ENCODE results near the gene PLD6.
"Not testable (repeated sequence)": the region's sequence is repeated elsewhere in the genome, so short reads cannot be mapped to it uniquely, and the experiment has no call there.

The PLD6 gene

GRCh38 chr17:17186551-17187505 is 19.3 kb downstream of the PLD6 start:
- peak in 1 of 2 donors; percentile 42 for DNase-seq
- H3K79me2 ChIP-seq (ENCODE audit: control insufficient read depth, insufficient read depth, low read length, poor library complexity): peaks cover 4% of the 10 kb centered on the region
- H3K27me3 ChIP-seq (ENCODE audit: insufficient read depth, low read length): no peaks in the 10 kb centered on the region
- H3K79me1 ChIP-seq (ENCODE audit: low read length): peaks cover 32% of the 10 kb centered on the region
- H3K4me2 ChIP-seq (ENCODE audit: low read length): peak overlapping the region; percentile 5
- H3K4me3 ChIP-seq (ENCODE audit: low read depth, low read length): no peak overlapping the region
- peak overlapping the region; percentile 84 for H4K8ac ChIP-seq (ENCODE audit: low read depth, low read length)
- no peaks in the 10 kb centered on the region for H3K9me3 ChIP-seq (ENCODE audit: insufficient read depth, low read depth, low read length)
- peak overlapping the region; percentile 80 for H3K27ac ChIP-seq (ENCODE audit: low read depth, low read length)
- H4K12ac ChIP-seq (ENCODE audit: low read depth, low read length): peak overlapping the region; percentile 78
- H3K4me1 ChIP-seq (ENCODE audit: control insufficient read depth in 1 of 2, insufficient read depth in 2 of 2, low read length in 2 of 2): peaks cover 43 to 44% of the 10 kb centered on the region in 2 experiments
- H3K23ac ChIP-seq (ENCODE audit: low read length): no peak overlapping the region
- H2AFZ ChIP-seq (ENCODE audit: insufficient read depth, low read length, poor library complexity): no peak overlapping the region
- peak overlapping the region; percentile 73 for H2BK5ac ChIP-seq (ENCODE audit: low read depth, low read length, poor library complexity)
- peak overlapping the region; percentile 88 for H3K18ac ChIP-seq (ENCODE audit: low read length)
- WGBS (ENCODE audit: extremely low coverage, insufficient coverage, insufficient read length): no CpG with 5 or more reads among the region's 14 CpGs
- H3K4ac ChIP-seq (ENCODE audit: low read depth, low read length): peak overlapping the region; percentile 43
- peak overlapping the region; percentile 85 for H4K91ac ChIP-seq (ENCODE audit: low read depth, low read length)
- no peak overlapping the region for H3K9ac ChIP-seq (ENCODE audit: low read length)
- peaks cover 28 to 38% of the 10 kb centered on the region in 2 experiments for H3K36me3 ChIP-seq (ENCODE audit: control insufficient read depth in 1 of 2, insufficient read depth in 2 of 2, low read length in 2 of 2)
- H3K14ac ChIP-seq (ENCODE audit: low read length): peak overlapping the region; percentile 92
- H2AK5ac ChIP-seq (ENCODE audit: low read length): peak overlapping the region; percentile 92
- H2BK12ac ChIP-seq (ENCODE audit: low read length): peak overlapping the region; percentile 78
- H2BK120ac ChIP-seq (ENCODE audit: insufficient read depth, low read length, poor library complexity): peak overlapping the region; percentile 47

DNA sequence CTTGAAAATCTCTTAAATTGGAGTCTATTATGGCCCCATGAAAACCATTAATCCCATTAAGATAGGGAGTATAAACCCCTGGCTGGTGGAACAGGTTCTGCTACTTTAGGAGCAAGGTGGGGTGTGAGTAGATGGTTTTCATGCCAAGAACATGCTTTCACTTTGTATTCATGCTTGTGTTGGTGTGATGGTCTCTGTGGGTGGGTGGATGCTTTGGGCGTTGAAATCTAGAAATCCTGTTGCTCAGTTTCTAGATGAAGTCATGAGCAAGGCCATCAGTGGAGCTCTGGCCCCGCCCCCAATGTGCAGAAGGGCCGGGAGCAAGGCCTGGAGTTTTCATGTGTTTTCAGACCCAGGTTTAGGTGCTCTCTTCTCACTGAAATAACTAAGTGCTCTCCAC is 20.1 kb downstream of the PLD6 start:
- Histone ChIP-seq H3K79me2 (ENCODE audit: control insufficient read depth, insufficient read depth, low read length, poor library complexity) (peaks cover 2% of the 10 kb centered on the region), H3K23ac (ENCODE audit: low read length) (no peak overlapping the region), H4K8ac (ENCODE audit: low read depth, low read length) (peak overlapping the region; percentile 24), H3K4me1 (ENCODE audit: control insufficient read depth in 1 of 2, insufficient read depth in 2 of 2, low read length in 2 of 2) (peaks cover 39 to 41% of the 10 kb centered on the region in 2 experiments), H3K36me3 (ENCODE audit: control insufficient read depth in 1 of 2, insufficient read depth in 2 of 2, low read length in 2 of 2) (peaks cover 34 to 43% of the 10 kb centered on the region in 2 experiments), H3K9ac (ENCODE audit: low read length) (no peak overlapping the region), H2BK12ac (ENCODE audit: low read length) (peak overlapping the region; percentile 18), H3K4me3 (ENCODE audit: low read depth, low read length) (no peak overlapping the region), H2AK5ac (ENCODE audit: low read length) (no peak overlapping the region), H3K27ac (ENCODE audit: low read depth, low read length) (peak overlapping the region; percentile 80), H3K9me3 (ENCODE audit: insufficient read depth, low read depth, low read length) (no peaks in the 10 kb centered on the region), H2BK5ac (ENCODE audit: low read depth, low read length, poor library complexity) (no peak overlapping the region), H3K4ac (ENCODE audit: low read depth, low read length) (no peak overlapping the region), H2AFZ (ENCODE audit: insufficient read depth, low read length, poor library complexity) (no peak overlapping the region), H4K12ac (ENCODE audit: low read depth, low read length) (no peak overlapping the region), H3K27me3 (ENCODE audit: insufficient read depth, low read length) (no peaks in the 10 kb centered on the region), H2BK120ac (ENCODE audit: insufficient read depth, low read length, poor library complexity) (no peak overlapping the region), H3K4me2 (ENCODE audit: low read length) (no peak overlapping the region), H4K91ac (ENCODE audit: low read depth, low read length) (peak overlapping the region; percentile 84), H3K79me1 (ENCODE audit: low read length) (peaks cover 30% of the 10 kb centered on the region), H3K14ac (ENCODE audit: low read length) (no peak overlapping the region), H3K18ac (ENCODE audit: low read length) (no peak overlapping the region)
- DNase-seq: peak; percentile 80 to 88
- no CpG with 5 or more reads among the region's 3 CpGs for WGBS (ENCODE audit: extremely low coverage, insufficient coverage, insufficient read length)

DNA sequence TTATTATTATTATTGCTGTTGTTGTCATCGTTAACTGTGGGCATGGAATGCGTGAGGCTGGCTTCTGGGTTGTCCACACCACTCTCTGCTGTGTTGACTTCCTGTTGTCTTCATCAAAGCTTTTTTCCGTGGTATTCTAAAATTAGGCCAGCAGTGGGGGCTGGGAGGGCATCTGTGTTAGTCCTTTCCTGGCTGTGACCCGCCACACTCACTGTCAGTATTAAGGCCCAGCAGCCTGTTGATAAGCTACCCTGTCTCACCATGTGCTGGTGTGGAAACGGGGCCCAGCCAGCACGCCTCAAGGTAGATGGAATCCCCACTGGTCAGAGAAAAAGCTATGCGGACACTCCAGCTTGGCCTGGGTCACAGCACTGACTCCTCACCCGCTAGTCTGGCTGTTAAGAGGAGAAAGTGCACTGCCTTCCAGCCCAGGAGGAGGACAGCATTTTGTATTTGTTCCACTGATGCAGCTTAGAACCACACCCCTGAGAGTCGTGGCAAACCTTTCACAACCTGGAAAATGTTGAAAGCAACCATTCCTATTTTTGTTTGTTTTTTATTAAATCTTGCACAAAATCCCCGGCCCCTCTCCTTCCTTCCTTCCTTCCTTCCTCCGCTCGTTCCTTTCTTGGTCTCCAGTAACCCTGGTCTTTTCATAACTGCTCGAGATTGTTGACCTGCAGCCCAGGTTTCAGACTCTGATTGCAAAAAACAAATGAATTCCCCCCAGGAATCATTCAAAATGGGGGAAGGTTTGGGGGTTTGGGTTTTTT is 21.0 kb downstream of the PLD6 start:
- H3K18ac ChIP-seq (ENCODE audit: low read length); H2AFZ ChIP-seq (ENCODE audit: insufficient read depth, low read length, poor library complexity); H3K9me3 ChIP-seq (ENCODE audit: insufficient read depth, low read depth, low read length); H2BK120ac ChIP-seq (ENCODE audit: insufficient read depth, low read length, poor library complexity); H3K27me3 ChIP-seq (ENCODE audit: insufficient read depth, low read length); H2BK12ac ChIP-seq (ENCODE audit: low read length); H3K14ac ChIP-seq (ENCODE audit: low read length); H3K79me2 ChIP-seq (ENCODE audit: control insufficient read depth, insufficient read depth, low read length, poor library complexity); H3K4me3 ChIP-seq (ENCODE audit: low read depth, low read length); H2BK5ac ChIP-seq (ENCODE audit: low read depth, low read length, poor library complexity); H3K23ac ChIP-seq (ENCODE audit: low read length); H2AK5ac ChIP-seq (ENCODE audit: low read length); H4K91ac ChIP-seq (ENCODE audit: low read depth, low read length); H4K12ac ChIP-seq (ENCODE audit: low read depth, low read length); H3K4me2 ChIP-seq (ENCODE audit: low read length); H3K9ac ChIP-seq (ENCODE audit: low read length); H3K4ac ChIP-seq (ENCODE audit: low read depth, low read length); H4K8ac ChIP-seq (ENCODE audit: low read depth, low read length): not testable (repeated sequence)
- Histone ChIP-seq H3K36me3 (ENCODE audit: control insufficient read depth in 1 of 2, insufficient read depth in 2 of 2, low read length in 2 of 2) (peaks cover 42 to 51% of the 10 kb centered on the region in 2 experiments), H3K27ac (ENCODE audit: low read depth, low read length) (peak overlapping the region; percentile 37), H3K79me1 (ENCODE audit: low read length) (peaks cover 25% of the 10 kb centered on the region), H3K4me1 (ENCODE audit: control insufficient read depth in 1 of 2, insufficient read depth in 2 of 2, low read length in 2 of 2) (peaks cover 34 to 37% of the 10 kb centered on the region in 2 experiments)
- DNase-seq: peak; percentile 32 to 43
- WGBS (ENCODE audit: extremely low coverage, insufficient coverage, insufficient read length): no CpG with 5 or more reads among the region's 13 CpGs

- no peak overlapping the region for H3K9ac ChIP-seq (ENCODE audit: low read length)
- peaks cover 52 to 55% of the 10 kb centered on the region in 2 experiments for H3K36me3 ChIP-seq (ENCODE audit: control insufficient read depth in 1 of 2, insufficient read depth in 2 of 2, low read length in 2 of 2)
- peaks cover 3% of the 10 kb centered on the region for H3K9me3 ChIP-seq (ENCODE audit: insufficient read depth, low read depth, low read length)
- no peak overlapping the region for H3K4me3 ChIP-seq (ENCODE audit: low read depth, low read length)
- no peak overlapping the region for H3K27ac ChIP-seq (ENCODE audit: low read depth, low read length)
- no peak overlapping the region for H2BK12ac ChIP-seq (ENCODE audit: low read length)
- H2BK5ac ChIP-seq (ENCODE audit: low read depth, low read length, poor library complexity): no peak overlapping the region
- no peak overlapping the region for H4K8ac ChIP-seq (ENCODE audit: low read depth, low read length)
- H2AFZ ChIP-seq (ENCODE audit: insufficient read depth, low read length, poor library complexity): no peak overlapping the region
- H3K27me3 ChIP-seq (ENCODE audit: insufficient read depth, low read length): no peaks in the 10 kb centered on the region
- H3K14ac ChIP-seq (ENCODE audit: low read length): no peak overlapping the region
- peaks cover 2% of the 10 kb centered on the region for H3K79me2 ChIP-seq (ENCODE audit: control insufficient read depth, insufficient read depth, low read length, poor library complexity)
- no peak overlapping the region for H4K91ac ChIP-seq (ENCODE audit: low read depth, low read length)
- H2AK5ac ChIP-seq (ENCODE audit: low read length): no peak overlapping the region
- no peak overlapping the region for H3K18ac ChIP-seq (ENCODE audit: low read length)
- H3K79me1 ChIP-seq (ENCODE audit: low read length): peaks cover 18% of the 10 kb centered on the region
- H2BK120ac ChIP-seq (ENCODE audit: insufficient read depth, low read length, poor library complexity): no peak overlapping the region
- no peak for DNase-seq
- no peak overlapping the region for H4K12ac ChIP-seq (ENCODE audit: low read depth, low read length)
- no peak overlapping the region for H3K4me2 ChIP-seq (ENCODE audit: low read length)
- H3K4ac ChIP-seq (ENCODE audit: low read depth, low read length): no peak overlapping the region
- H3K23ac ChIP-seq (ENCODE audit: low read length): no peak overlapping the region
- WGBS (ENCODE audit: extremely low coverage, insufficient coverage, insufficient read length): no CpG with 5 or more reads among the region's 4 CpGs
- peaks cover 27 to 29% of the 10 kb centered on the region in 2 experiments for H3K4me1 ChIP-seq (ENCODE audit: control insufficient read depth in 1 of 2, insufficient read depth in 2 of 2, low read length in 2 of 2)
Observed at GRCh38 chr17:17183744-17184143, 22.4 kb downstream of the PLD6 start.

All from trophoblast cell (in vitro differentiated cells and primary cell).